ENCODE results near the gene NINL. TPM values are rescaled to one million over a fixed set of nuclear protein-coding genes. Genes with fewer than 3 reads are reported as not detected.

The NINL gene
- total and polyA plus RNA-seq, 12 donors = 1.3 to 17.9 (median 3.8) TPM

DNA sequence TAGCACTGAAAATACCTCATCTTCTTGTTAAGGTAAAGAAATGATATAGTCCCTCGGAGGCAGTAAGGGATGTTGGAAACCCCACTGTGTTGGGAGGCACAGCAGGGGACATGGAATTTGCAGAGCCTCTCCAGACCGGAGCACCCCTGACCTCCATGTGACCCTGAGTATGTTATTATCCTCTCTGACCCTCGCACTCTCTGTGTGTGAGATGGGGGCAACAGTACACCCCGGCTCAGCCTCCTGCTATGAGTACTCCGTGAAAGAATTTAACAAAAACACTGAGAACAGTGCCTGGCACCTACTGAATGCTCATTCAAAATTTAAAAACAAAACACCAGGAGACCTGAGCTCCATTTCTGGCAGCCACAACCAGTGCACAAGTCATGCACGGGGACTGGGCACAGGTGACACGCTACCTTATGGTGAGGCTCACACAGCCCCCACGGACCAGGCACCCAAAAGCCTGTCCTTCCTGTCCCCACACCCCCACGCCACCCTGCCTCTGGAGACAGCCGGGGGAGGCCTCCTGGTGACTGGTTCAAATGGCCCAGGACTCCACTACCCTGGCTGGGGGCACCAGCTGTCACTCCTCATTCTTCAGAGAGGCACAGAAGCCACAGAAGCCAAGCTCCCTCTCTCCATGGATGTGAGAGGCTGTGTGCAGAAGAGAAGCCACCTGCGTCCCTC, 6.1 kb downstream of the NINL start:
- TF ChIP-seq, protein P1, sequence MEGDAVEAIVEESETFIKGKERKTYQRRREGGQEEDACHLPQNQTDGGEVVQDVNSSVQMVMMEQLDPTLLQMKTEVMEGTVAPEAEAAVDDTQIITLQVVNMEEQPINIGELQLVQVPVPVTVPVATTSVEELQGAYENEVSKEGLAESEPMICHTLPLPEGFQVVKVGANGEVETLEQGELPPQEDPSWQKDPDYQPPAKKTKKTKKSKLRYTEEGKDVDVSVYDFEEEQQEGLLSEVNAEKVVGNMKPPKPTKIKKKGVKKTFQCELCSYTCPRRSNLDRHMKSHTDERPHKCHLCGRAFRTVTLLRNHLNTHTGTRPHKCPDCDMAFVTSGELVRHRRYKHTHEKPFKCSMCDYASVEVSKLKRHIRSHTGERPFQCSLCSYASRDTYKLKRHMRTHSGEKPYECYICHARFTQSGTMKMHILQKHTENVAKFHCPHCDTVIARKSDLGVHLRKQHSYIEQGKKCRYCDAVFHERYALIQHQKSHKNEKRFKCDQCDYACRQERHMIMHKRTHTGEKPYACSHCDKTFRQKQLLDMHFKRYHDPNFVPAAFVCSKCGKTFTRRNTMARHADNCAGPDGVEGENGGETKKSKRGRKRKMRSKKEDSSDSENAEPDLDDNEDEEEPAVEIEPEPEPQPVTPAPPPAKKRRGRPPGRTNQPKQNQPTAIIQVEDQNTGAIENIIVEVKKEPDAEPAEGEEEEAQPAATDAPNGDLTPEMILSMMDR (IDR thresholded peaks at IDR 0.05) = no peak
- H3K9me3 ChIP-seq = no peaks in the 10 kb centered on the region
- H3K4me3 ChIP-seq = no peak overlapping the region
- WGBS, 2 donors = 71 to 77% methylated on average over 11 of the region's 11 CpGs
- peaks cover 0 to 4% (median under 1%) of the 10 kb centered on the region in 9 donors for H3K4me1 ChIP-seq
- H3K27ac ChIP-seq = no peak overlapping the region
- peaks cover 0 to 26% (median 12%) of the 10 kb centered on the region in 7 donors for H3K27me3 ChIP-seq
- intact Hi-C loops (cut with DNase I) = loop anchor here in 1 of 10 donors (10.0 kb wide), 1 partner anchor 66 kb away; no protein-coding TSS in a partner anchor
- ATAC-seq = no peak
- DNase-seq = no peak
- H3K36me3 ChIP-seq = no peaks in the 10 kb centered on the region

DNA sequence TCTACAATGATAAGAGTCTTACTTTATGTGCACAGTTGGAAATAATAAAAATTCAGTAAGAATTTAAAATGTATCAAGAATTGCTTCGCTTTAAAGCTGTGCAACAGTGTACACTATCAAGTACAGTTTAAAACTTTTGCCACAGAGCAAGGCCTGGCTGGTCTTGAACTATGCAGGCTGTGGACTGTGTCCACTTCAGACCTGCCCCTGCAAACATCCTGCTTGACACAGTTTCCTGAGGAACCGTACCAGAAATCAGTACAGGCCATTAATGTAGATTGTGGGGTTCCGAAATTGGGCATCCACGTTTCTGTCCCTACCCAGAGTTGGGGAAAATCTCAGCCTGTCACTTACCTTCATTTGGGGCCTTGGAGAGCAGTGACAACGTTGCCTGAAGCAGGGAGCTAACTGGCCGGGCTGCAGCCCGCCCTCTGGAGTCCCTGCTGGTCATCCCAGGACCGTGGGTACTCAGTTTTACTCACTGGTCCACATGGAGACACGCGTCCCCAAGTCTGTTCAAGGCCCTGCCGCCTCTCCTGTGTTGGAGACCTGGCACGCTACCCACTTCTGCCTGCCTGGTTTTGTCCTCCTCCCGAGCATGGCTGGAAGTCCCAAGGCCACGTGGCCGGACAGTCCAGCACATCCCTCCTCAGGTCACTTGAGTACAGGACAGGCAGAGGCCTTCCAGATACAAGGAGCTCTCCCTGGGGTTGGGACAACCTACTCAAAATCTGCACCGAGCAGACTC, 8.4 kb downstream of the NINL start:
- Histone ChIP-seq H3K27ac (no peak overlapping the region), H3K9me3 (no peaks in the 10 kb centered on the region), H3K4me1 (no peaks in the 10 kb centered on the region), H3K4me3 (no peak overlapping the region), H3K36me3 (no peaks in the 10 kb centered on the region), H3K27me3 (peaks cover 0 to 9% (median 0%) of the 10 kb centered on the region in 7 donors)
- intact Hi-C loops (cut with DNase I) = loop anchor here in 1 of 10 donors (10.0 kb wide), 1 partner anchor 68 kb away; no protein-coding TSS in a partner anchor
- TF ChIP-seq, protein P1 (IDR thresholded peaks at IDR 0.05) = no peak
- DNase-seq (no peak), ATAC-seq (no peak)
- WGBS, 2 donors = 82 to 83% methylated on average over 16 of the region's 16 CpGs

DNA sequence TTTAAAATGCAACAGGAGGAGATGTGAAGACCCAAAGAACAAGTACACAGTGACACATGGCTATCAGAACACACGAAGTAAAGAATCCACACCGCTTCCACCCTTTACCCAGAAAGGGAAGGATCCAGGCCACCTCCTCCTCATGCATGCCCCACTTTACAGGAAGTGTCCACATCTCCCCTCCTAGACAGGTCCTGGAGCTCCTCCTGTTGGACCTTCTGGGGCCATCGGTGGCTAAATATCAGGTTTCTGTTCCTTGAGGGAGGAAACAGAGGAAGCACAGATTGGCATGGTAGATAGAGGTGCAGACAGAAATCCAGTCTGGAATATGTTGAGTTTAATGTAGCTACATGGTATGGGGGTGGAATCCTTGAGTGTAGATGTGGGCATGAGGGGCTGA, 10.9 kb downstream of the NINL start:
- Histone ChIP-seq H3K9me3 (no peaks in the 10 kb centered on the region), H3K27me3 (no peaks in the 10 kb centered on the region), H3K4me1 (no peaks in the 10 kb centered on the region), H3K4me3 (no peak overlapping the region), H3K27ac (no peak overlapping the region), H3K36me3 (no peaks in the 10 kb centered on the region)
- ATAC-seq = no peak
- intact Hi-C loops (cut with DNase I) = loop anchor here in 1 of 10 donors (10.0 kb wide), 1 partner anchor 70 kb away; no protein-coding TSS in a partner anchor
- TF ChIP-seq, protein P1 (IDR thresholded peaks at IDR 0.05) = no peak
- no peak for DNase-seq
- 59 to 62% methylated on average over 3 of the region's 3 CpGs for WGBS, 2 donors

DNA sequence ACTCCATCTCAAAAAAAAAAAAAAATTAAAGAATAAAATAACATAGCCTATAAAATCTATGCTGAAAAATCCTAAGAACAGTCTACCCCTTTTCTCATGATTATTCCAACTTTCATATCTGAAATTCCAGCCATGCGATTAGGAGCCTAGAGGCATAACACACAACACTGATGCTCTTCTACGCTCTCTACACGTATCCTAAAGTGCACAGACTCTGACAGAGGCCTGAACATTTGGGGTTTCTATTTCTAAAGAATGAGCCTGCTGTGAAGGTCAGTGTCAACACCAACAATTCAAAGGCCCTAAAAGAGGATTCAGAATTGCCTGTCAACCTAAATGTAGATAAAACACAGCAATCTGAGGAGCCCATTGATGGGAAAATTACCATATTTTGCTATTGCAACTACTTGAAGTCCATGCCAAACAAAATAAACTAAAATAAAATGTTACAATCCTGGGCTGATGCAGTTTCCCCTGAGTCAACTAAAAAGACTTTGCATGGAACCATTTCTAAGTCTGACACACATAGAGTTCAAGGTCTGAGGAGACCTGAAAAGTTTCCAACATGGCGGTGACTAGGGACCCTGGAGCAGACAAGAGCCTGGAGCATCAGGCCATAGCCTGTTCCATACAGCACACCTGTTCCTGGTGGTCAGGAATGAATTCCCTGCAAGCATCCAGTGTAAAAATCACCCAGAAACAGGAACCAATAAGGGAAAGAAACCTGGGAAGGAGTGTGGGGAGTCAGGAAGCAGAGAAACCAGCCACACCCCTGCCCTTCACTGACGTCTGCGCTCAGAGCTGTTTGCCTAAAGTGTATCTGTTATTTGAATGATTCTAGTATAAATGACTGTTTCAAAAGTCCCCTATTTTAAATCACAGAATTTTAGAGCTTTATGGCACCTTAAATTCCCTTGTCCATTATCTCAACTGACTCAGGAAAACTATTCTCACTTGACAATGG, 11.8 kb downstream of the NINL start:
- TF ChIP-seq, protein P1 (IDR thresholded peaks at IDR 0.05) = no peak
- H3K9me3 ChIP-seq = no peaks in the 10 kb centered on the region
- H3K27ac ChIP-seq = no peak overlapping the region
- no peaks in the 10 kb centered on the region for H3K27me3 ChIP-seq
- WGBS, 2 donors = 85 to 93% methylated on average over 6 of the region's 6 CpGs
- no peaks in the 10 kb centered on the region for H3K36me3 ChIP-seq
- H3K4me1 ChIP-seq = no peaks in the 10 kb centered on the region
- DNase-seq = no peak
- H3K4me3 ChIP-seq = no peak overlapping the region
- intact Hi-C loops (cut with DNase I) = loop anchor here in 1 of 10 donors (10.0 kb wide), 1 partner anchor 71 kb away; no protein-coding TSS in a partner anchor
- no peak for ATAC-seq

All from heart right ventricle (tissue), 16 donors.